ENCODE measurements around the gene CD247. TPM values are rescaled to one million over a fixed set of nuclear protein-coding genes. Genes with fewer than 3 reads are reported as not detected.
A peak's percentile ranks its signal among the peaks of the same experiment; 100 is the strongest.

Gene CD247
- total RNA-seq, 4 donors from 2014 or later = 0.33 TPM; not detected in 3

DNA sequence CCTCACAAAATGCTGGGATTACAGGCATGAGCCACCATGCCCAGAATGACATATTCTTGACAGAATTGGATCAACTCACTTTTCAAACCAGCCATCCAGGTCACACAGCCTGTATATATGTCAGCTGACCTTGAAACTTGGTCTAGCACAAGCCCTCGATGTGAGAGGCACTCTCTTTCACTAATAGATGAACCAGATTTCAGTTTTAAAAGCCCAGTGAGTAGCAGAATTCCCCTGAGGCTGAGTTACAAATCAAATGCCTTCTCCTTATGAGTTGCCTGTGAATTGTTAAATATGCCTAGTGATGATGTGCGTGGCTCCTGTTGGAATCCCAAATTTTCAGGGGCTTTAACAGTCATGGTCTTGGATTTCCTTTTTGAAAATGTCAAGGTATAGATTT lies 88.7 kb downstream of the CD247 start:
- no peak overlapping the region for H3K27ac ChIP-seq
- peaks cover 0 to 9% of the 10 kb centered on the region in 2 donors for H3K4me1 ChIP-seq
- ATAC-seq (no peak), DNase-seq (no peak)
- intact Hi-C loops (cut with DNase I; ENCODE audit: low total_unique reads) = no loop called here
- H3K4me3 ChIP-seq = no peak overlapping the region
- no peaks in the 10 kb centered on the region for H3K36me3 ChIP-seq
- in situ Hi-C loops (cut with MboI; ENCODE audit: low sequenced_read_pairs in 4 of 4) = loop anchor here in 1 of 4 donors (10.0 kb wide), 1 partner anchor 55 kb away; no protein-coding TSS in a partner anchor
- TF ChIP-seq POLR2A (IDR thresholded peaks at IDR 0.05) (no peak), CTCF (IDR thresholded peaks at IDR 0.05 in 4 of 5, conservative IDR thresholded peaks at IDR 0.05 in 1 of 5) (no peak)
- no peaks in the 10 kb centered on the region for H3K9me3 ChIP-seq
- no peaks in the 10 kb centered on the region for H3K27me3 ChIP-seq

- peak overlapping the region; percentile 11 to 48 (median 30) for H3K27ac ChIP-seq
- in situ Hi-C loops (cut with MboI; ENCODE audit: low sequenced_read_pairs in 4 of 4) (loop anchor here in 1 of 4 donors (10.0 kb wide), 1 partner anchor 56 kb away; no protein-coding TSS in a partner anchor), intact Hi-C loops (cut with DNase I; ENCODE audit: low total_unique reads) (no loop called here)
- no peaks in the 10 kb centered on the region for H3K27me3 ChIP-seq
- H3K4me1 ChIP-seq = peaks cover 0 to 9% of the 10 kb centered on the region in 2 donors
- no peak for TF ChIP-seq CTCF (IDR thresholded peaks at IDR 0.05 in 4 of 5, conservative IDR thresholded peaks at IDR 0.05 in 1 of 5)
- H3K4me3 ChIP-seq = no peak overlapping the region
- no peaks in the 10 kb centered on the region for H3K9me3 ChIP-seq
- H3K36me3 ChIP-seq = no peaks in the 10 kb centered on the region
- no peak for DNase-seq
- ATAC-seq = peak; percentile 75 to 76
These were observed 89.9 kb downstream of the CD247 start for GRCh38 chr1:167428395-167428794.

- H3K36me3 ChIP-seq = no peaks in the 10 kb centered on the region
- H3K9me3 ChIP-seq = no peaks in the 10 kb centered on the region
- H3K4me1 ChIP-seq = peaks cover 0 to 9% of the 10 kb centered on the region in 2 donors
- intact Hi-C loops (cut with DNase I; ENCODE audit: low total_unique reads) = no loop called here
- H3K4me3 ChIP-seq = no peak overlapping the region
- no peaks in the 10 kb centered on the region for H3K27me3 ChIP-seq
- ATAC-seq = peak in 1 of 2 donors; percentile 46
- DNase-seq = peak in 1 of 2 donors; percentile 44
- TF ChIP-seq POLR2A (IDR thresholded peaks at IDR 0.05) (no peak), CTCF (IDR thresholded peaks at IDR 0.05 in 4 of 5, conservative IDR thresholded peaks at IDR 0.05 in 1 of 5) (no peak)
- H3K27ac ChIP-seq = peak overlapping the region in 3 of 4 donors; percentile 11 to 48 (median 45)
- in situ Hi-C loops (cut with MboI; ENCODE audit: low sequenced_read_pairs in 4 of 4) = loop anchor here in 1 of 4 donors (10.0 kb wide), 1 partner anchor 57 kb away; no protein-coding TSS in a partner anchor
These were observed 90.5 kb downstream of the CD247 start for GRCh38 chr1:167427848-167428247.

- DNase-seq (no peak), ATAC-seq (no peak)
- in situ Hi-C loops (cut with MboI; ENCODE audit: low sequenced_read_pairs in 4 of 4) = loop anchor here in 1 of 4 donors (10.0 kb wide), 1 partner anchor 58 kb away; no protein-coding TSS in a partner anchor
- H3K4me1 ChIP-seq = peaks cover 0 to 9% of the 10 kb centered on the region in 2 donors
- no peaks in the 10 kb centered on the region for H3K27me3 ChIP-seq
- H3K4me3 ChIP-seq = no peak overlapping the region
- no peaks in the 10 kb centered on the region for H3K36me3 ChIP-seq
- H3K27ac ChIP-seq = no peak overlapping the region
- H3K9me3 ChIP-seq = no peaks in the 10 kb centered on the region
- intact Hi-C loops (cut with DNase I; ENCODE audit: low total_unique reads) = no loop called here
- TF ChIP-seq CTCF (IDR thresholded peaks at IDR 0.05 in 4 of 5, conservative IDR thresholded peaks at IDR 0.05 in 1 of 5) = no peak
- no peak for TF ChIP-seq POLR2A (IDR thresholded peaks at IDR 0.05)
These were observed 91.6 kb downstream of the CD247 start for GRCh38 chr1:167426716-167427115.

- H3K27ac ChIP-seq = no peak overlapping the region
- TF ChIP-seq POLR2A (IDR thresholded peaks at IDR 0.05) = no peak
- no peak for TF ChIP-seq CTCF (IDR thresholded peaks at IDR 0.05 in 4 of 5, conservative IDR thresholded peaks at IDR 0.05 in 1 of 5)
- in situ Hi-C loops (cut with MboI; ENCODE audit: low sequenced_read_pairs in 4 of 4) = loop anchor here in 1 of 4 donors (10.0 kb wide), 1 partner anchor 59 kb away; no protein-coding TSS in a partner anchor
- no peak for DNase-seq
- no peaks in the 10 kb centered on the region for H3K27me3 ChIP-seq
- no peak overlapping the region for H3K4me3 ChIP-seq
- ATAC-seq = no peak
- H3K4me1 ChIP-seq = peaks cover 0 to 9% of the 10 kb centered on the region in 2 donors
- no peaks in the 10 kb centered on the region for H3K36me3 ChIP-seq
- H3K9me3 ChIP-seq = no peaks in the 10 kb centered on the region
- intact Hi-C loops (cut with DNase I; ENCODE audit: low total_unique reads) = no loop called here
These were observed 92.8 kb downstream of the CD247 start for GRCh38 chr1:167425482-167425881.
